Neural progenitor cell (in vitro differentiated cells): ENCODE results near the gene S100A12.
A peak's percentile ranks its signal among the peaks of the same experiment; 100 is the strongest.

Experiments used
- EZH2 ChIP-seq: fragments of 200-600 bp; sonication (generic); IDR thresholded peaks from 2 replicates; pipeline ENCODE4 v1.6.1; 2017; ENCODE audit warnings: antibody characterized with exemption, mild to moderate bottlenecking, moderate library complexity
- EZH2phosphoT487 ChIP-seq: fragments of 200-600 bp; sonication (generic); IDR thresholded peaks from 2 replicates; pipeline ENCODE4 v1.6.1; 2017; ENCODE audit warnings: antibody characterized with exemption
- TF ChIP-seq, protein P1 (sequence below): fragments of 200-600 bp; sonication (generic); IDR thresholded peaks from 2 replicates; pipeline ENCODE4 v1.5.1; 2017; ENCODE audit warnings: antibody characterized with exemption, mild to moderate bottlenecking

DNA sequence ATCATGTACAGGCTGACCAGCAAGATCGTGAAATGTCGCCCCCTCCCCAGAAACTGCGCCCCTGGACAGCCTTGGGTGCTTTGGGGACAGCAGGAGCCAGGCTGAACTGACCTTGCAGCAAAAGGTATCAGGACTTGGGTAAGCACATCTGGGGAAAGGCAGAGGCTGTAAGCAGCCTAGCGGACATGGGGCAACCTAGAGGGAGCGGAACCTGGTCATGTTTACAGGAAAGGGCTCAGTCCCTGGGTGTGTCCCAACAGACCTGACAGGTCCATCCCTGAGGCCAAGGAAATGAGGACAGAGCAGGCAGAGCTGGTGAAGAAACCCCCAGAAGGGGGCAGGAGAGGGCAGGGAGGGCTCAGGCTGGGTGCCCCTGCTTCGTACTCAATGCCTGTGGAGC, 18.5 kb upstream of the S100A12 start:
- TF ChIP-seq EZH2 (no peak), EZH2phosphoT487 (no peak)
- TF ChIP-seq, protein P1, sequence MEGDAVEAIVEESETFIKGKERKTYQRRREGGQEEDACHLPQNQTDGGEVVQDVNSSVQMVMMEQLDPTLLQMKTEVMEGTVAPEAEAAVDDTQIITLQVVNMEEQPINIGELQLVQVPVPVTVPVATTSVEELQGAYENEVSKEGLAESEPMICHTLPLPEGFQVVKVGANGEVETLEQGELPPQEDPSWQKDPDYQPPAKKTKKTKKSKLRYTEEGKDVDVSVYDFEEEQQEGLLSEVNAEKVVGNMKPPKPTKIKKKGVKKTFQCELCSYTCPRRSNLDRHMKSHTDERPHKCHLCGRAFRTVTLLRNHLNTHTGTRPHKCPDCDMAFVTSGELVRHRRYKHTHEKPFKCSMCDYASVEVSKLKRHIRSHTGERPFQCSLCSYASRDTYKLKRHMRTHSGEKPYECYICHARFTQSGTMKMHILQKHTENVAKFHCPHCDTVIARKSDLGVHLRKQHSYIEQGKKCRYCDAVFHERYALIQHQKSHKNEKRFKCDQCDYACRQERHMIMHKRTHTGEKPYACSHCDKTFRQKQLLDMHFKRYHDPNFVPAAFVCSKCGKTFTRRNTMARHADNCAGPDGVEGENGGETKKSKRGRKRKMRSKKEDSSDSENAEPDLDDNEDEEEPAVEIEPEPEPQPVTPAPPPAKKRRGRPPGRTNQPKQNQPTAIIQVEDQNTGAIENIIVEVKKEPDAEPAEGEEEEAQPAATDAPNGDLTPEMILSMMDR: peak; percentile 35
